ENCODE data around the gene GMCL2.

GRCh38 chr5:178214160-178214803 is 27.1 kb upstream of the GMCL2 start:
- TF ChIP-seq CTCF (optimal IDR thresholded peaks at IDR 0.05 in 1 of 3, IDR thresholded peaks at IDR 0.05 in 1 of 3, conservative IDR thresholded peaks at IDR 0.05 in 1 of 3; ENCODE audit: extremely low read depth in 1 of 3, insufficient read depth in 2 of 3, low read length in 3 of 3), result no peak
- TF ChIP-seq EZH2 (IDR thresholded peaks at IDR 0.05; ENCODE audit: low read length), result no peak
